Peyer's patch (tissue), 4 donors: ENCODE results near the gene S100A2. TPM values are rescaled to one million over a fixed set of nuclear protein-coding genes. Genes with fewer than 3 reads are reported as not detected.
A peak's percentile ranks its signal among the peaks of the same experiment; 100 is the strongest.

Experiments
- DNase-seq, 3 donors: peaks; one replicate each; pipeline ENCODE4 v3.0.0-alpha.2; 2017 to 2019
- H3K27ac ChIP-seq, 4 donors: fragments of 200-600 bp; sonication (generic); one replicate each; pipeline ENCODE4 v1.5.1; 2016 to 2019
- H3K27me3 ChIP-seq, 2 donors: fragments of 200-600 bp; sonication (generic); one replicate each; pipeline ENCODE4 v1.5.1; 2019
- H3K36me3 ChIP-seq, 3 donors: fragments of 200-600 bp; sonication (generic); one replicate each; pipeline ENCODE4 v1.5.1; 2016 to 2019
- H3K4me1 ChIP-seq, 4 donors: fragments of 200-600 bp; sonication (generic); one replicate each; pipeline ENCODE4 v1.5.1; 2016 to 2019
- H3K4me3 ChIP-seq, 4 donors: fragments of 200-600 bp; sonication (generic); 1 replicate in 3 of 4; 2 replicates in 1 of 4; pipeline ENCODE4 v1.5.1; 2016 to 2019; ENCODE audit warnings: mild to moderate bottlenecking in 1 of 4
- H3K9me3 ChIP-seq, 4 donors: fragments of 200-600 bp; sonication (generic); one replicate each; pipeline ENCODE4 v1.5.1; 2016 to 2019; ENCODE audit warnings: mild to moderate bottlenecking in 1 of 4
- POLR2A ChIP-seq, 2 donors: fragments of 450-650 bp; IDR thresholded peaks; one replicate each; pipeline ENCODE4 v1.5.1; 2017; ENCODE audit warnings: antibody characterized with exemption in 2 of 2, mild to moderate bottlenecking in 2 of 2, moderate library complexity in 2 of 2
- total RNA-seq, 4 donors: library from RNA; depleted of rRNA; stranded (reverse); fragments of >200 nt; gene quantifications; one replicate each; pipeline ENCODE4 v1.1.0, GENCODE V29; 2016
- TF ChIP-seq, protein P1 (sequence below), 6 experiments: fragments of 450-650 bp in 4 of 6; fragments of 200-600 bp in 2 of 6; sonication (generic) in 1 of 6; IDR thresholded peaks; one replicate each; pipeline ENCODE4 v1.5.1; 2017 to 2019; ENCODE audit warnings: antibody characterized with exemption in 6 of 6, mild to moderate bottlenecking in 3 of 6, moderate library complexity in 1 of 6

The S100A2 gene
- total RNA-seq, 4 donors from 2014 or later = not detected

DNA sequence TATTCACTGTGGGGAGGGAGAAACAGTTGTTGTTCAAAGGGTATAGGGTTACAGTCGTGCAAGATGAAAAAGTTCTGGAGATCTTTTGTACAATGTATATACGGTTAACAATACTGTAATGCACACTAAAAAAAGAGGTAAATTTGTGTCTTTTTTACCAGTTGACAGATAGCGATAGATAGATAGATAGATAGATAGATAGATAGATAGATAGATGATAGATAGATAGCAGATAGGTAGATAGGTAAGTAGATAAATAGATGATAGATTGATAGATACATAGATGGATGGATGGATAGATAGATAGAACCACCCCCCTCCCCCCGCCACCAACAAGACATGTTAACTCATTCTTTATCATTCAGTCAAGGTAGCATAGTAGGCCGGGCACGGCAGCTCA lies 37.1 kb upstream of the S100A2 start:
- Histone ChIP-seq H3K27ac (no peak overlapping the region), H3K4me1 (peaks cover 0 to 6% (median 3%) of the 10 kb centered on the region in 4 donors), H3K4me3 (no peak overlapping the region), H3K36me3 (peaks cover 0 to 19% (median 0%) of the 10 kb centered on the region in 3 donors), H3K9me3 (no peaks in the 10 kb centered on the region), H3K27me3 (no peaks in the 10 kb centered on the region)
- TF ChIP-seq POLR2A (IDR thresholded peaks at IDR 0.05) = no peak
- TF ChIP-seq, protein P1, sequence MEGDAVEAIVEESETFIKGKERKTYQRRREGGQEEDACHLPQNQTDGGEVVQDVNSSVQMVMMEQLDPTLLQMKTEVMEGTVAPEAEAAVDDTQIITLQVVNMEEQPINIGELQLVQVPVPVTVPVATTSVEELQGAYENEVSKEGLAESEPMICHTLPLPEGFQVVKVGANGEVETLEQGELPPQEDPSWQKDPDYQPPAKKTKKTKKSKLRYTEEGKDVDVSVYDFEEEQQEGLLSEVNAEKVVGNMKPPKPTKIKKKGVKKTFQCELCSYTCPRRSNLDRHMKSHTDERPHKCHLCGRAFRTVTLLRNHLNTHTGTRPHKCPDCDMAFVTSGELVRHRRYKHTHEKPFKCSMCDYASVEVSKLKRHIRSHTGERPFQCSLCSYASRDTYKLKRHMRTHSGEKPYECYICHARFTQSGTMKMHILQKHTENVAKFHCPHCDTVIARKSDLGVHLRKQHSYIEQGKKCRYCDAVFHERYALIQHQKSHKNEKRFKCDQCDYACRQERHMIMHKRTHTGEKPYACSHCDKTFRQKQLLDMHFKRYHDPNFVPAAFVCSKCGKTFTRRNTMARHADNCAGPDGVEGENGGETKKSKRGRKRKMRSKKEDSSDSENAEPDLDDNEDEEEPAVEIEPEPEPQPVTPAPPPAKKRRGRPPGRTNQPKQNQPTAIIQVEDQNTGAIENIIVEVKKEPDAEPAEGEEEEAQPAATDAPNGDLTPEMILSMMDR (IDR thresholded peaks at IDR 0.05) = no peak
- peak in 1 of 3 donors; percentile 32 for DNase-seq

- Histone ChIP-seq H3K27ac (peak overlapping the region in 1 of 4 donors; percentile 84), H3K9me3 (no peaks in the 10 kb centered on the region), H3K36me3 (no peaks in the 10 kb centered on the region), H3K27me3 (no peaks in the 10 kb centered on the region), H3K4me3 (no peak overlapping the region), H3K4me1 (peaks cover 0 to 5% (median 2%) of the 10 kb centered on the region in 4 donors)
- DNase-seq = no peak
- TF ChIP-seq, protein P1 (IDR thresholded peaks at IDR 0.05) = no peak
- no peak for TF ChIP-seq POLR2A (IDR thresholded peaks at IDR 0.05)
Measured at GRCh38 chr1:153599847-153600246, 34.2 kb upstream of the S100A2 start.

- TF ChIP-seq, protein P1 (IDR thresholded peaks at IDR 0.05) = no peak
- no peak for TF ChIP-seq POLR2A (IDR thresholded peaks at IDR 0.05)
- peak in 2 of 3 donors; percentile 70 to 78 for DNase-seq
- Histone ChIP-seq H3K4me1 (peaks cover 0 to 5% (median 2%) of the 10 kb centered on the region in 4 donors), H3K27me3 (no peaks in the 10 kb centered on the region), H3K36me3 (no peaks in the 10 kb centered on the region), H3K9me3 (no peaks in the 10 kb centered on the region), H3K27ac (peak overlapping the region in 3 of 4 donors; percentile 37 to 84 (median 66)), H3K4me3 (no peak overlapping the region)
Measured at GRCh38 chr1:153598309-153599172, 32.9 kb upstream of the S100A2 start.

DNA sequence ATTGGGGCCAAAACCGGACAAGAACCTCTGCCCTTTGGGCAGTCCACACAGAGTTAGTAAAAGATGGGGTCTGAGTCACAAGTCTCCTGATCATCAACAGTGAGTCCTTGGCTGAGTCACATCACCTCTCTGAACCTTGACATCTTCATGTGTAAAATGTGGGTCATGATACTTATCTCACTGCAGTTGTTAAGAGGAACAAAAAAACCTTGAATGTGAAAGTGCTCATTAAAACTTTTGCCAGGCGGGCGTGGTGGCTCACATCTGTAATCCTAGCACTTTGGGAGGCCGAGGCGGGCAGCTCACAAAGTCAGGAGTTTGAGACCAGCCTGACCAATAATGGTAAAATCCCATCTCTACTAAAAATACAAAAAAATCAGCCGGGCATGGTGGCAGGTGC lies 31.6 kb upstream of the S100A2 start:
- H3K4me3 ChIP-seq = no peak overlapping the region
- TF ChIP-seq, protein P1 (IDR thresholded peaks at IDR 0.05) = no peak
- TF ChIP-seq POLR2A (IDR thresholded peaks at IDR 0.05) = no peak
- no peaks in the 10 kb centered on the region for H3K36me3 ChIP-seq
- peak overlapping the region in 1 of 4 donors; percentile 68 for H3K27ac ChIP-seq
- DNase-seq = peak in 1 of 3 donors; percentile 58
- H3K4me1 ChIP-seq = peaks cover 0 to 5% (median 2%) of the 10 kb centered on the region in 4 donors
- no peaks in the 10 kb centered on the region for H3K27me3 ChIP-seq
- H3K9me3 ChIP-seq = no peaks in the 10 kb centered on the region

- Histone ChIP-seq H3K4me1 (peaks cover 0 to 5% (median 0%) of the 10 kb centered on the region in 4 donors), H3K4me3 (no peak overlapping the region), H3K27me3 (no peaks in the 10 kb centered on the region), H3K36me3 (no peaks in the 10 kb centered on the region), H3K9me3 (no peaks in the 10 kb centered on the region), H3K27ac (no peak overlapping the region)
- TF ChIP-seq, protein P1 (IDR thresholded peaks at IDR 0.05) = no peak
- no peak for TF ChIP-seq POLR2A (IDR thresholded peaks at IDR 0.05)
- DNase-seq = no peak
Measured at GRCh38 chr1:153592748-153593147, 27.1 kb upstream of the S100A2 start.
